ENCODE results near the gene ELAPOR1.

Gene ELAPOR1

GRCh38 chr1:109089242-109090015 is 24.5 kb upstream of the ELAPOR1 start:
- CTCF ChIA-PET, result interaction anchor here (0.6 to 3.1 kb wide), 6 partner anchors 12 to 403 kb away, joined by 3 to 18 read pairs (median 4); partner anchors contain the start of gene TAF13
- DNase-seq, result peak; percentile 41
- H3K9me3 Mint-ChIP-seq, result no peaks in the 10 kb centered on the region
- H3K36me3 Mint-ChIP-seq, result peaks cover 32% of the 10 kb centered on the region
- H3K4me1 Mint-ChIP-seq, result peaks cover 39% of the 10 kb centered on the region
- H3K4me3 Mint-ChIP-seq, result peak overlapping the region; percentile 92
- peak overlapping the region; percentile 97 for H3K27ac Mint-ChIP-seq
- no peaks in the 10 kb centered on the region for H3K27me3 Mint-ChIP-seq

- Mint-ChIP-seq H3K4me3 (peak within 1 kb of the TSS; percentile 92), H3K36me3 (peaks cover 38% of the 10 kb centered on the region), H3K9me3 (no peaks in the 10 kb centered on the region), H3K27me3 (no peaks in the 10 kb centered on the region), H3K27ac (peak within 1 kb of the TSS; percentile 97), H3K4me1 (peaks cover 39% of the 10 kb centered on the region)
- CTCF ChIA-PET, result interaction anchor here (0.9 to 3.1 kb wide), 3 partner anchors 9 to 402 kb away, joined by 3 to 18 read pairs (median 17); a partner anchor contains a TSS
- DNase-seq, result peak; percentile 94
Measured at GRCh38 chr1:109090196-109091077, 23.5 kb upstream of the ELAPOR1 start, which contains the start of gene TMEM167B. TSS of gene TMEM167B (plus strand) at chr1:109090764. CDS start at chr1:109090873, 109 bp downstream.

GRCh38 chr1:109091078-109091838 is 22.7 kb upstream of the ELAPOR1 start:
- Mint-ChIP-seq H3K4me1 (peaks cover 39% of the 10 kb centered on the region), H3K36me3 (peaks cover 38% of the 10 kb centered on the region)
- DNase-seq, result no peak

GRCh38 chr1:109091839-109092193 is 22.1 kb upstream of the ELAPOR1 start:
- DNase-seq, result no peak
- peaks cover 39% of the 10 kb centered on the region for H3K4me1 Mint-ChIP-seq
- peaks cover 40% of the 10 kb centered on the region for H3K36me3 Mint-ChIP-seq

More at GRCh38 chr1:109091078-109091838, 22.7 kb upstream of the ELAPOR1 start:
- H3K4me3 Mint-ChIP-seq, result peak overlapping the region; percentile 92
- CTCF ChIA-PET, result interaction anchor here (0.8 to 3.1 kb wide), 3 partner anchors 8 to 20 kb away, joined by 3 to 18 read pairs (median 17); partner anchors contain the start of gene TAF13
- H3K27ac Mint-ChIP-seq, result peak overlapping the region; percentile 97
- H3K27me3 Mint-ChIP-seq, result no peaks in the 10 kb centered on the region
- H3K9me3 Mint-ChIP-seq, result no peaks in the 10 kb centered on the region

GRCh38 chr1:109094377-109094803 is 19.5 kb upstream of the ELAPOR1 start:
- no peaks in the 10 kb centered on the region for H3K27me3 Mint-ChIP-seq
- no peak overlapping the region for H3K27ac Mint-ChIP-seq
- CTCF ChIA-PET, result no interaction called here
- peaks cover 37% of the 10 kb centered on the region for H3K4me1 Mint-ChIP-seq
- peaks cover 38% of the 10 kb centered on the region for H3K36me3 Mint-ChIP-seq
- DNase-seq, result no peak
- H3K4me3 Mint-ChIP-seq, result no peak overlapping the region
- no peaks in the 10 kb centered on the region for H3K9me3 Mint-ChIP-seq

More at GRCh38 chr1:109091839-109092193, 22.1 kb upstream of the ELAPOR1 start:
- H3K9me3 Mint-ChIP-seq, result no peaks in the 10 kb centered on the region
- CTCF ChIA-PET, result interaction anchor here (0.8 to 3.1 kb wide), 4 partner anchors 8 to 20 kb away, joined by 3 to 18 read pairs (median 10); partner anchors contain the start of gene TAF13
- peak overlapping the region; percentile 97 for H3K27ac Mint-ChIP-seq
- peak overlapping the region; percentile 92 for H3K4me3 Mint-ChIP-seq
- H3K27me3 Mint-ChIP-seq, result no peaks in the 10 kb centered on the region

- Mint-ChIP-seq H3K4me3 (no peak overlapping the region), H3K9me3 (no peaks in the 10 kb centered on the region), H3K36me3 (peaks cover 35% of the 10 kb centered on the region), H3K27ac (peak overlapping the region; percentile 11), H3K4me1 (peaks cover 36% of the 10 kb centered on the region), H3K27me3 (peaks cover under 1% of the 10 kb centered on the region)
- CTCF ChIA-PET, result no interaction called here
- DNase-seq, result no peak
Measured at GRCh38 chr1:109094871-109095270, 19.0 kb upstream of the ELAPOR1 start.

- Mint-ChIP-seq H3K27ac (no peak overlapping the region), H3K4me3 (no peak overlapping the region), H3K27me3 (peaks cover 4% of the 10 kb centered on the region), H3K36me3 (peaks cover 34% of the 10 kb centered on the region), H3K4me1 (peaks cover 32% of the 10 kb centered on the region), H3K9me3 (no peaks in the 10 kb centered on the region)
- DNase-seq, result no peak
- CTCF ChIA-PET, result no interaction called here
Measured at GRCh38 chr1:109095631-109096030, 18.3 kb upstream of the ELAPOR1 start.

- Mint-ChIP-seq H3K4me3 (no peak overlapping the region), H3K27ac (no peak overlapping the region)
- CTCF ChIA-PET, result no interaction called here
Measured at GRCh38 chr1:109096120-109096519, 17.8 kb upstream of the ELAPOR1 start.

GRCh38 chr1:109099938-109100773 is 13.8 kb upstream of the ELAPOR1 start:
- no peaks in the 10 kb centered on the region for H3K9me3 Mint-ChIP-seq
- peak overlapping the region; percentile 92 for H3K4me3 Mint-ChIP-seq
- peak; percentile 98 for DNase-seq
- H3K36me3 Mint-ChIP-seq, result peaks cover 16% of the 10 kb centered on the region
- CTCF ChIA-PET, result interaction anchor here (0.6 to 5.0 kb wide), 15 partner anchors 9 to 408 kb away, joined by 3 to 45 read pairs (median 3); partner anchors contain the start of genes ATXN7L2, PRPF38B, TAF13 and TMEM167B
- H3K4me1 Mint-ChIP-seq, result peaks cover 18% of the 10 kb centered on the region
- peak overlapping the region; percentile 92 for H3K27ac Mint-ChIP-seq
- peaks cover 4% of the 10 kb centered on the region for H3K27me3 Mint-ChIP-seq

More at GRCh38 chr1:109096120-109096519, 17.8 kb upstream of the ELAPOR1 start:
- Mint-ChIP-seq H3K27me3 (peaks cover 4% of the 10 kb centered on the region), H3K4me1 (peaks cover 36% of the 10 kb centered on the region), H3K36me3 (peaks cover 32% of the 10 kb centered on the region), H3K9me3 (no peaks in the 10 kb centered on the region)
- no peak for DNase-seq

GRCh38 chr1:109104364-109105151 is 9.4 kb upstream of the ELAPOR1 start:
- CTCF ChIA-PET, result no interaction called here
- no peak overlapping the region for H3K27ac Mint-ChIP-seq
- peaks cover 21% of the 10 kb centered on the region for H3K27me3 Mint-ChIP-seq
- no peak for DNase-seq
- H3K9me3 Mint-ChIP-seq, result no peaks in the 10 kb centered on the region
- H3K4me1 Mint-ChIP-seq, result peaks cover 13% of the 10 kb centered on the region
- no peak overlapping the region for H3K4me3 Mint-ChIP-seq
- H3K36me3 Mint-ChIP-seq, result peaks cover 13% of the 10 kb centered on the region

GRCh38 chr1:109105881-109106280 is 8.0 kb upstream of the ELAPOR1 start:
- Mint-ChIP-seq H3K27me3 (peaks cover 28% of the 10 kb centered on the region), H3K4me1 (peaks cover 7% of the 10 kb centered on the region), H3K27ac (no peak overlapping the region), H3K36me3 (peaks cover 9% of the 10 kb centered on the region), H3K4me3 (no peak overlapping the region), H3K9me3 (no peaks in the 10 kb centered on the region)
- no peak for DNase-seq
- CTCF ChIA-PET, result no interaction called here

- peaks cover 46% of the 10 kb centered on the region for H3K27me3 Mint-ChIP-seq
- no peaks in the 10 kb centered on the region for H3K9me3 Mint-ChIP-seq
- DNase-seq, result no peak
- no peak overlapping the region for H3K27ac Mint-ChIP-seq
- H3K4me3 Mint-ChIP-seq, result no peak overlapping the region
- peaks cover 7% of the 10 kb centered on the region for H3K4me1 Mint-ChIP-seq
- H3K36me3 Mint-ChIP-seq, result peaks cover 5% of the 10 kb centered on the region
- CTCF ChIA-PET, result interaction anchor here (1.1 kb wide), 1 partner anchor 15 kb away, joined by 3 read pairs; no protein-coding TSS in a partner anchor
Measured at GRCh38 chr1:109107785-109108184, 6.1 kb upstream of the ELAPOR1 start.

Data from activated naive CD4-positive, alpha-beta T cell treated with anti-CD3 and anti-CD28 coated beads, Interleukin-2, amount 10 ng/mL, durations not matched to agents 7 days and 5 days (primary cell).